ENCODE results near the gene ABLIM2. TPM values are rescaled to one million over a fixed set of nuclear protein-coding genes. Genes with fewer than 3 reads are reported as not detected.

Gene ABLIM2
- total RNA-seq, 2 experiments from 2014 or later = 0.32 to 0.54 TPM

DNA sequence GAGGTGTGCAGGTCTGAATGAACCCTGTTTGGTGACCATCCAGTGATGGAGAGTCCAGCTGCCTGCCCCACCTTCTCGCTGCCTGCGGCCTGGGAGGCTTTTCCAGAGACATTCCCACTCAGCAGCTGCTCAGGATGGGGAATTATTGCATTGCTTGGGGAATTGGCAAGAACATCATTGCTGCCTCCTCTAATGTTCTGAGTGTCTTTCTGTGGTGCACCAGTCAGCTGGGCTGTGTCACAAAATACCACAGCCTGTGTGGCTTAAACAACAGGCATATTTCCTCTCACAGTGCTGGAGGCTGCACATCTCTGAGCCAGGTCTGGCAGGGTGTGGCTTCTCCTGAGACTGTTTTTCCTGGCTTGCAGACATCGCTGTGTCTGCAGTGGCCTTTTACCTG, 132.2 kb downstream of the ABLIM2 start:
- H3K27ac Mint-ChIP-seq = no peak overlapping the region
- TF ChIP-seq, protein P1, sequence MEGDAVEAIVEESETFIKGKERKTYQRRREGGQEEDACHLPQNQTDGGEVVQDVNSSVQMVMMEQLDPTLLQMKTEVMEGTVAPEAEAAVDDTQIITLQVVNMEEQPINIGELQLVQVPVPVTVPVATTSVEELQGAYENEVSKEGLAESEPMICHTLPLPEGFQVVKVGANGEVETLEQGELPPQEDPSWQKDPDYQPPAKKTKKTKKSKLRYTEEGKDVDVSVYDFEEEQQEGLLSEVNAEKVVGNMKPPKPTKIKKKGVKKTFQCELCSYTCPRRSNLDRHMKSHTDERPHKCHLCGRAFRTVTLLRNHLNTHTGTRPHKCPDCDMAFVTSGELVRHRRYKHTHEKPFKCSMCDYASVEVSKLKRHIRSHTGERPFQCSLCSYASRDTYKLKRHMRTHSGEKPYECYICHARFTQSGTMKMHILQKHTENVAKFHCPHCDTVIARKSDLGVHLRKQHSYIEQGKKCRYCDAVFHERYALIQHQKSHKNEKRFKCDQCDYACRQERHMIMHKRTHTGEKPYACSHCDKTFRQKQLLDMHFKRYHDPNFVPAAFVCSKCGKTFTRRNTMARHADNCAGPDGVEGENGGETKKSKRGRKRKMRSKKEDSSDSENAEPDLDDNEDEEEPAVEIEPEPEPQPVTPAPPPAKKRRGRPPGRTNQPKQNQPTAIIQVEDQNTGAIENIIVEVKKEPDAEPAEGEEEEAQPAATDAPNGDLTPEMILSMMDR (IDR thresholded peaks at IDR 0.05) = no peak
- no peaks in the 10 kb centered on the region for H3K27me3 Mint-ChIP-seq
- DNase-seq (no peak), ATAC-seq (no peak)
- no peaks in the 10 kb centered on the region for H3K36me3 Mint-ChIP-seq (ENCODE audit: low read depth)
- no peaks in the 10 kb centered on the region for H3K4me1 Mint-ChIP-seq (ENCODE audit: low read depth)
- no peaks in the 10 kb centered on the region for H3K9me3 Mint-ChIP-seq
- POLR2A ChIA-PET = no interaction called here
- H3K4me3 Mint-ChIP-seq = no peak overlapping the region
- intact Hi-C loops (cut with micrococcal nuclease) = no loop called here
- CTCF ChIA-PET = no interaction called here

DNA sequence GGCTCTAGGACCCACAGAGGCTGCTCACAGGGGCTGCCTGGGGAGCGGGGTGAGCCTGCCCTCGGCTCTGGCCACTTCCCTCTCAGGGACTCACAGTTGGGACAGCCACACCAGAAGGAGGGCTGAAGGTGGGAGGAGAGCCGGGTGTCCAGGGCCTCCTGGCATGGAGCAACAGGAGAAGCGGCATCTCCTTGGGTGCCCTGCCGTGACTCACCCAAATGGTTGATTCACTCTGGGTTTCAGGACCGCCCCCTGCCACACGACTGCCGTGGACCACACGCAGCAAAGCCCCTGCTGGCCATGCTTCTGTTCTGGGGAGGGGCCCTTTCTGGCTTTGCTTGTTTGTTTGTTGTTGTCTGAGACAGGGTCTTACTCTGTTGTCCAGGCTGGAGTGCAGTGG, 132.9 kb downstream of the ABLIM2 start:
- ATAC-seq = no peak
- Mint-ChIP-seq H3K27ac (no peak overlapping the region), H3K4me1 (ENCODE audit: low read depth) (no peaks in the 10 kb centered on the region), H3K9me3 (no peaks in the 10 kb centered on the region), H3K36me3 (ENCODE audit: low read depth) (no peaks in the 10 kb centered on the region), H3K4me3 (no peak overlapping the region), H3K27me3 (no peaks in the 10 kb centered on the region)
- intact Hi-C loops (cut with micrococcal nuclease) = no loop called here
- TF ChIP-seq, protein P1 (IDR thresholded peaks at IDR 0.05) = no peak
- DNase-seq = no peak
- POLR2A ChIA-PET = no interaction called here
- CTCF ChIA-PET = no interaction called here

- H3K4me3 Mint-ChIP-seq = no peak overlapping the region
- ATAC-seq (no peak), DNase-seq (no peak)
- TF ChIP-seq, protein P1 (IDR thresholded peaks at IDR 0.05) = no peak
- H3K27me3 Mint-ChIP-seq = peaks cover under 1% of the 10 kb centered on the region
- CTCF ChIA-PET = no interaction called here
- no peaks in the 10 kb centered on the region for H3K36me3 Mint-ChIP-seq (ENCODE audit: low read depth)
- intact Hi-C loops (cut with micrococcal nuclease) = no loop called here
- POLR2A ChIA-PET = no interaction called here
- H3K9me3 Mint-ChIP-seq = no peaks in the 10 kb centered on the region
- no peaks in the 10 kb centered on the region for H3K4me1 Mint-ChIP-seq (ENCODE audit: low read depth)
- H3K27ac Mint-ChIP-seq = no peak overlapping the region
Observed at GRCh38 chr4:8024073-8024786, 134.4 kb downstream of the ABLIM2 start.

DNA sequence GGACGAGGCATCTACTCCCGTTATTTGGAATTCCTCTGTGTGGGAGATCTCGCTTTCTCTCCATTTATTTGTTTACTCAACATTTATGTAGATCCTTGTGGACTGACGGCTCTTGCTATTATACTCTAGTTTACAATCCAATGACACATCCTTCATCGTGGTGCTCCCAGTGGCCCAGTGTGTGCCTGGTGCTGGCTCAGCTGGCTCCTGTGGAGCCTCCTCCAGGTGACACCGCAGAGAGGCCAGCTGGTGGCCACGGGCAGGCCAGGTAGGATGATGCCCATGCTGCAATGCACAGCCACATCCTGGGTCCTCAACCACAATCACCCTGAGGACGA, 134.9 kb downstream of the ABLIM2 start:
- POLR2A ChIA-PET = no interaction called here
- intact Hi-C loops (cut with micrococcal nuclease) = no loop called here
- CTCF ChIA-PET = no interaction called here
- no peak for ATAC-seq
- TF ChIP-seq, protein P1 (IDR thresholded peaks at IDR 0.05) = no peak
- Mint-ChIP-seq H3K27ac (no peak overlapping the region), H3K9me3 (no peaks in the 10 kb centered on the region), H3K27me3 (peaks cover 2% of the 10 kb centered on the region), H3K36me3 (ENCODE audit: low read depth) (no peaks in the 10 kb centered on the region), H3K4me3 (no peak overlapping the region), H3K4me1 (ENCODE audit: low read depth) (no peaks in the 10 kb centered on the region)
- no peak for DNase-seq

DNA sequence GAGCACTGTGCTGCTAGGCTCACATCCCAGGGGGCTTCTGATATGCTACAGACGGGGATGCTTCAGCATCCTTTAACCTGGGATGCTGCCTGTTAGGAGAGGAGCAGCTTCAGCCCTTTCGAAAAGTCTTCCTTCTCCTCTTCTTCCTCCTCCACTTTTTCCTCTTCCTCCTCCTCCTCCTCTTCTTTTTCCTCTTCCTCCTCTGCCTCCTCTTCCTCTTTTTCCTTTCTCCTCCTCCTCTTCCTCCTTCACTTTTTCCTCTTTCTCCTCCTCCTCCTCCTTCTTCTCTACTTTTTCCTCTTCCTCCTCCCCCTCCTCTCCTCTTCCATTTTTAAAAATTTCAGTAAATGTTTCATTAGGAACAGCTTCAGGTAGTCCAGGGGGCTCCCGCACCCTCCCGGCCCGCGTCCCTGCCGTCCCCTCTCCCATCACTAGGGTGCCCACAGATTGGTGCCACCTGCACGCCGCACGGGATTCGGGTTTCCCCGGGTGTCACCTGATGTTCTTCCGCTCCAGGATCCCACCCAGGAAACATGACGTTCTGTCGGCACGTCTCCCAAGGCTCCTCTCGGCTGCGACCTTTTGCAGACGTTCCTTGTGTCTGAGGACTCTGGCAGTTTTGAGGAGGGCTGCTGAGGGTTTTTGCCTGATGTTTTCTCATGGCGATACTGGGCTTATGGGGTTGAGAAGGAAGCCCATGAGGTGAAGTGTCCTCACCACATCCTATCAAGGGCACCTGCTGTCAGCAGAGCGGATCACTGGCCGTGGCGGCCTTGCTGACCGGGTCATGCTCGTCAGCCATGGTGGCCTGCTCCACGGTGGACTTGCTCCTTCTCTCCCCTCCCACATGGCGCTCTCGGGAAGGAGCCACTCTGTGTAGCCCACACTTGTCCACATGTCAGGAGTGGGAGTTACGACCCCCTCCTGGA, 135.6 kb downstream of the ABLIM2 start:
- Mint-ChIP-seq H3K27me3 (peaks cover 2% of the 10 kb centered on the region), H3K4me3 (no peak overlapping the region), H3K36me3 (ENCODE audit: low read depth) (no peaks in the 10 kb centered on the region), H3K9me3 (no peaks in the 10 kb centered on the region), H3K27ac (no peak overlapping the region), H3K4me1 (ENCODE audit: low read depth) (no peaks in the 10 kb centered on the region)
- CTCF ChIA-PET = no interaction called here
- TF ChIP-seq, protein P1 (IDR thresholded peaks at IDR 0.05) = no peak
- no peak for ATAC-seq
- no peak for DNase-seq
- POLR2A ChIA-PET = no interaction called here
- intact Hi-C loops (cut with micrococcal nuclease) = no loop called here

Measured in activated CD8-positive, alpha-beta T cell treated with anti-CD3 and anti-CD28 coated beads for 36 hours (primary cell).